IMR-90 (cell line): ENCODE data around the gene ADH1C. TPM values are rescaled to one million over a fixed set of nuclear protein-coding genes. Genes with fewer than 3 reads are reported as not detected.

Experiments used
- ATAC-seq: fragments of 200-7000 bp; cut with Tn5 transposase; 2 replicates; pipeline ENCODE4 v1.9.1; 2020; ENCODE audit warnings: low read depth, mild to moderate bottlenecking, moderate library complexity
- BruUV-seq: library from RNA; stranded (reverse); fragments of 400-500 nt; replicated peaks from 2 replicates; lab custom pipeline; 2021; lab: Mats Ljungman, UMichigan
- CTCF ChIA-PET: fragments of 300-600 bp; formaldehyde crosslinking; extraction: SDS; loops from one replicate; lab custom pipeline; 2021; ENCODE audit warnings: antibody characterized with exemption; lab: Yijun Ruan, JAX
- POLR2A ChIA-PET: fragments of 300-600 bp; sonication (Branson Sonifier 250); formaldehyde crosslinking; loops from one replicate; lab custom pipeline; 2022; ENCODE audit warnings: antibody characterized with exemption; ENCODE audit not compliant: unreplicated experiment; lab: Charles Lee
- DNase-seq: peaks from one replicate; pipeline ENCODE4 v3.0.0; 2013
- H2AFZ ChIP-seq: replicated peaks from 2 replicates; pipeline ENCODE3; 2013; ENCODE audit warnings: low read length, mild to moderate bottlenecking; ENCODE audit not compliant: poor library complexity
- H2AK5ac ChIP-seq: 2 replicates; pipeline ENCODE4 v1.6.1; 2013; ENCODE audit warnings: low read depth, low read length, inconsistent platforms
- H2AK9ac ChIP-seq: replicated peaks from 2 replicates; pipeline ENCODE3; 2013; ENCODE audit warnings: mild to moderate bottlenecking, low read depth, low read length, moderate library complexity; ENCODE audit not compliant: poor library complexity
- H2BK120ac ChIP-seq: 2 replicates; pipeline ENCODE4 v1.6.1; 2013; ENCODE audit warnings: low read depth, low read length, inconsistent platforms
- H2BK15ac ChIP-seq: 3 replicates; pipeline ENCODE4 v1.6.1; 2013; ENCODE audit warnings: low read depth, low read length, inconsistent platforms
- H2BK20ac ChIP-seq: 2 replicates; pipeline ENCODE4 v1.6.1; 2013; ENCODE audit warnings: low read depth, mild to moderate bottlenecking, inconsistent platforms, low read length, moderate library complexity
- H2BK5ac ChIP-seq: 2 replicates; pipeline ENCODE4 v1.6.1; 2013; ENCODE audit warnings: mild to moderate bottlenecking, low read depth, low read length, inconsistent platforms; ENCODE audit not compliant: poor library complexity, severe bottlenecking
- H3K14ac ChIP-seq: replicated peaks from 2 replicates; pipeline ENCODE4 v1.6.1; 2013; ENCODE audit warnings: low read depth, low read length, inconsistent platforms
- H3K18ac ChIP-seq: 2 replicates; pipeline ENCODE4 v1.6.1; 2013; ENCODE audit warnings: low read depth, low read length, control low read depth
- H3K23ac ChIP-seq: 2 replicates; pipeline ENCODE4 v1.6.1; 2013; ENCODE audit warnings: low read depth, low read length, inconsistent platforms
- H3K27ac ChIP-seq: 2 replicates; pipeline ENCODE4 v1.5.1; 2013; ENCODE audit warnings: mild to moderate bottlenecking, control low read depth, low read length; ENCODE audit not compliant: insufficient read depth
- H3K27me3 ChIP-seq: 2 replicates; pipeline ENCODE4 v1.6.1; 2013; ENCODE audit warnings: low read length; ENCODE audit not compliant: control insufficient read depth, insufficient read depth
- H3K36me3 ChIP-seq: 2 replicates; pipeline ENCODE4 v1.6.1; 2013; ENCODE audit warnings: low read length, mixed read lengths; ENCODE audit not compliant: control insufficient read depth, insufficient read depth
- H3K4ac ChIP-seq: 2 replicates; pipeline ENCODE4 v1.6.1; 2013; ENCODE audit warnings: low read depth, low read length, inconsistent platforms
- H3K4me1 ChIP-seq: 2 replicates; pipeline ENCODE4 v1.6.1; 2013; ENCODE audit warnings: low read length, mixed read lengths; ENCODE audit not compliant: control insufficient read depth, insufficient read depth
- H3K4me2 ChIP-seq: 2 replicates; pipeline ENCODE4 v1.6.1; 2013; ENCODE audit warnings: low read depth, mild to moderate bottlenecking, control low read depth, low read length, moderate library complexity
- H3K4me3 ChIP-seq: 2 replicates; pipeline ENCODE4 v1.5.1; 2013; ENCODE audit warnings: low read depth, mild to moderate bottlenecking, control low read depth, low read length, moderate library complexity; ENCODE audit not compliant: insufficient read depth
- H3K56ac ChIP-seq: 2 replicates; pipeline ENCODE4 v1.6.1; 2013; ENCODE audit warnings: low read length, inconsistent platforms; ENCODE audit not compliant: insufficient read depth; ENCODE audit errors: extremely low read depth
- H3K79me1 ChIP-seq, 2 experiments: 2 replicates each; pipeline ENCODE4 v1.6.1; 2013; ENCODE audit warnings: low read length in 2 of 2, inconsistent platforms in 1 of 2, low read depth in 1 of 2
- H3K9ac ChIP-seq: 2 replicates; pipeline ENCODE4 v1.6.1; 2013; ENCODE audit warnings: low read depth, low read length, control low read depth
- H3K9me1 ChIP-seq: 2 replicates; pipeline ENCODE4 v1.6.1; 2013; ENCODE audit warnings: low read length, inconsistent platforms; ENCODE audit not compliant: insufficient read depth
- H3K9me3 ChIP-seq: 2 replicates; pipeline ENCODE4 v1.6.1; 2013; ENCODE audit warnings: low read length; ENCODE audit not compliant: control insufficient read depth, insufficient read depth
- H4K20me1 ChIP-seq: 2 replicates; pipeline ENCODE4 v1.6.1; 2013; ENCODE audit warnings: low read length, inconsistent platforms; ENCODE audit not compliant: insufficient read depth
- H4K5ac ChIP-seq: 2 replicates; pipeline ENCODE4 v1.6.1; 2013; ENCODE audit warnings: mild to moderate bottlenecking, low read depth, low read length, control low read depth
- H4K8ac ChIP-seq, 2 experiments: 2 replicates each; pipeline ENCODE4 v1.6.1; 2013; ENCODE audit warnings: low read depth in 2 of 2, low read length in 2 of 2, control low read depth in 1 of 2, inconsistent platforms in 1 of 2
- H4K91ac ChIP-seq: 2 replicates; pipeline ENCODE4 v1.6.1; 2013; ENCODE audit warnings: low read depth, low read length, inconsistent platforms; ENCODE audit not compliant: insufficient read depth
- NFE2L2 ChIP-seq: fragments of 150-350 bp; IDR thresholded peaks from 2 replicates; pipeline ENCODE4 v1.6.1; 2016; ENCODE audit warnings: low read depth, mild to moderate bottlenecking, low read length
- WGBS, 2 experiments: methylation state at CpG; one replicate each; pipeline versions ENCODE4 v1.1.5 to v1.1.7; 2013; ENCODE audit warnings: missing lambda C conversion rate in 2 of 2; ENCODE audit not compliant: insufficient read length in 1 of 2; ENCODE audit errors: extremely low coverage in 2 of 2; 5-methylcytosine and 5-hydroxymethylcytosine counted together
- dilution Hi-C: fragments of 300-500 bp; cut with HindIII; formaldehyde crosslinking; loops from one replicate; pipeline ENCODE4 v1.14.3; 2018; ENCODE audit warnings: low sequenced_read_pairs; ENCODE audit not compliant: unreplicated experiment
- in situ Hi-C: fragments of 300-500 bp; cut with MboI; formaldehyde crosslinking; loops from 3 replicates; pipeline ENCODE4 v1.14.3; 2019; ENCODE audit warnings: low sequenced_read_pairs, inconsistent platforms, mixed read lengths
- intact Hi-C: fragments of 100-400 bp; cut with micrococcal nuclease; formaldehyde crosslinking; loops from 2 replicates; pipeline ENCODE4 v1.10.0; 2022
- polyA plus RNA-seq, 3 experiments: library from polyadenylated mRNA; depleted of rRNA; stranded (reverse); fragments of >200 nt; gene quantifications; 2 replicates each; pipeline ENCODE4 v1.2.3, GENCODE V29; 2012; ENCODE audit warnings: low replicate concordance in 1 of 3
- total RNA-seq: library from RNA; depleted of rRNA; stranded (reverse); fragments of >200 nt; gene quantifications from 2 replicates; pipeline ENCODE4 v1.2.3, GENCODE V29; 2012

The ADH1C gene
- total and polyA plus RNA-seq, 2 of the 4 experiments (the other 2 are of a cell fraction): 0.26 TPM; not detected in 1

DNA sequence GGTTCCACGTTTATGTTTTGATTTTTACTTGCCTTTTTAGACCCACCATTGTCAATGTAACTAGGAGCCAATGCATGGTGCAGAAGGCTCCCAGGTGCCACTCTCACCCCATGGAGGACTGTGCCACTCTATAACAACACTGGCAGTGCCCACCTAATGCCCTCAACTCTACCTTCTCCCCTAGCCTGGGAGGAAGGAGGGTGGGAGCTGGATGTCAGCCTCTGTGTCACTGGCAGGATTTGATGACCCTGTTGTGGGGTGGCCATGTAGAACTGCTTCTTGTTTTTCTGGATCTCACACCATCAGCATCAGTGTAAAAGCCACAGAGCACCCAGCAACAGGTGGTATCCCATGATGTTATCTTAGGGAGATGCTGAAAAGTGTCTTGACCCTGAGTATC, 17.7 kb downstream of the ADH1C start:
- POLR2A ChIA-PET: no interaction called here
- H3K9me3 ChIP-seq: no peaks in the 10 kb centered on the region
- H3K18ac ChIP-seq: 0 out of 2 replicates have a peak overlapping the region, but pooled peaks have one; percentile 19
- H3K79me1 ChIP-seq: no peaks in the 10 kb centered on the region
- no peak overlapping the region for H3K4me3 ChIP-seq
- no peaks in the 10 kb centered on the region for H3K9me1 ChIP-seq
- H3K9ac ChIP-seq: no peak overlapping the region
- no peak overlapping the region for H4K91ac ChIP-seq
- H3K4ac ChIP-seq: no peak overlapping the region
- WGBS, 2 experiments: 83% methylated on average over 1 of the region's 1 CpG; no CpG with 5 or more reads in 1 of the 2 experiments
- no peaks in the 10 kb centered on the region; the same call in 1 of the 2 replicates for H3K27me3 ChIP-seq
- H2BK15ac ChIP-seq: no peak overlapping the region
- ATAC-seq: no peak
- H3K23ac ChIP-seq: no peak overlapping the region
- no peaks in the 10 kb centered on the region for H3K4me1 ChIP-seq
- no peak for TF ChIP-seq NFE2L2
- no peak overlapping the region for H3K27ac ChIP-seq
- H3K56ac ChIP-seq: no peak overlapping the region
- no peak overlapping the region for H2AK5ac ChIP-seq
- H3K14ac ChIP-seq: no peak overlapping the region
- no peak overlapping the region for H4K8ac ChIP-seq
- intact Hi-C loops (no loop called here), dilution Hi-C loops (no loop called here), in situ Hi-C loops (no loop called here)
- no peak overlapping the region for H2AK9ac ChIP-seq
- no peaks in the 10 kb centered on the region for H3K36me3 ChIP-seq
- H4K20me1 ChIP-seq: no peaks in the 10 kb centered on the region
- DNase-seq: no peak
- no peak overlapping the region for H2AFZ ChIP-seq
- no peak overlapping the region for H2BK5ac ChIP-seq
- no peak overlapping the region for H3K4me2 ChIP-seq
- no TSS peak for BruUV-seq
- no peak overlapping the region for H2BK20ac ChIP-seq
- H4K5ac ChIP-seq: no peak overlapping the region
- no peak overlapping the region; the same call in 1 of the 2 replicates for H2BK120ac ChIP-seq
- CTCF ChIA-PET: no interaction called here
